ENCODE measurements around the gene SEMA5A.

GRCh38 chr5:9118852-9119251, 427.0 kb downstream of the SEMA5A start:
- TF ChIP-seq ZBTB7A (tag by site-specific recombination; IDR thresholded peaks at IDR 0.05; ENCODE audit: low read depth) (no peak), CTCF (tag by site-specific recombination; IDR thresholded peaks at IDR 0.05) (no peak), SALL2 (tag by site-specific recombination; IDR thresholded peaks at IDR 0.05; ENCODE audit: borderline replicate concordance) (no peak), ZNF311 (tag by site-specific recombination; IDR thresholded peaks at IDR 0.05; ENCODE audit: borderline replicate concordance) (no peak)
- TF ChIP-seq, protein P1, sequence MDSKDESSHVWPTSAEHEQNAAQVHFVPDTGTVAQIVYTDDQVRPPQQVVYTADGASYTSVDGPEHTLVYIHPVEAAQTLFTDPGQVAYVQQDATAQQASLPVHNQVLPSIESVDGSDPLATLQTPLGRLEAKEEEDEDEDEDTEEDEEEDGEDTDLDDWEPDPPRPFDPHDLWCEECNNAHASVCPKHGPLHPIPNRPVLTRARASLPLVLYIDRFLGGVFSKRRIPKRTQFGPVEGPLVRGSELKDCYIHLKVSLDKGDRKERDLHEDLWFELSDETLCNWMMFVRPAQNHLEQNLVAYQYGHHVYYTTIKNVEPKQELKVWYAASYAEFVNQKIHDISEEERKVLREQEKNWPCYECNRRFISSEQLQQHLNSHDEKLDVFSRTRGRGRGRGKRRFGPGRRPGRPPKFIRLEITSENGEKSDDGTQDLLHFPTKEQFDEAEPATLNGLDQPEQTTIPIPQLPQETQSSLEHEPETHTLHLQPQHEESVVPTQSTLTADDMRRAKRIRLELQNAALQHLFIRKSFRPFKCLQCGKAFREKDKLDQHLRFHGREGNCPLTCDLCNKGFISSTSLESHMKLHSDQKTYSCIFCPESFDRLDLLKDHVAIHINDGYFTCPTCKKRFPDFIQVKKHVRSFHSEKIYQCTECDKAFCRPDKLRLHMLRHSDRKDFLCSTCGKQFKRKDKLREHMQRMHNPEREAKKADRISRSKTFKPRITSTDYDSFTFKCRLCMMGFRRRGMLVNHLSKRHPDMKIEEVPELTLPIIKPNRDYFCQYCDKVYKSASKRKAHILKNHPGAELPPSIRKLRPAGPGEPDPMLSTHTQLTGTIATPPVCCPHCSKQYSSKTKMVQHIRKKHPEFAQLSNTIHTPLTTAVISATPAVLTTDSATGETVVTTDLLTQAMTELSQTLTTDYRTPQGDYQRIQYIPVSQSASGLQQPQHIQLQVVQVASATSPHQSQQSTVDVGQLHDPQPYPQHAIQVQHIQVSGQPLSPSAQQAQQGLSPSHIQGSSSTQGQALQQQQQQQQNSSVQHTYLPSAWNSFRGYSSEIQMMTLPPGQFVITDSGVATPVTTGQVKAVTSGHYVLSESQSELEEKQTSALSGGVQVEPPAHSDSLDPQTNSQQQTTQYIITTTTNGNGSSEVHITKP (tag by site-specific recombination; IDR thresholded peaks at IDR 0.05), result no peak
